ENCODE results near the gene EFEMP1. TPM values are rescaled to one million over a fixed set of nuclear protein-coding genes. Genes with fewer than 3 reads are reported as not detected.

The EFEMP1 gene
- total RNA-seq, 1 experiment from 2014 or later: not detected

GRCh38 chr2:55951533-55951932 is 28.0 kb upstream of the EFEMP1 start:
- Mint-ChIP-seq H3K27me3 (ENCODE audit: insufficient read depth, unreplicated experiment) (no peaks in the 10 kb centered on the region), H3K27ac (ENCODE audit: unreplicated experiment) (no peak overlapping the region), H3K4me3 (ENCODE audit: unreplicated experiment) (no peak overlapping the region), H3K4me1 (ENCODE audit: low read depth, unreplicated experiment) (peaks cover 8% of the 10 kb centered on the region), H3K36me3 (ENCODE audit: insufficient read depth, unreplicated experiment) (no peaks in the 10 kb centered on the region), H3K9me3 (ENCODE audit: unreplicated experiment) (no peaks in the 10 kb centered on the region)
- intact Hi-C loops (cut with micrococcal nuclease; ENCODE audit: unreplicated experiment): no loop called here
- TF ChIP-seq CTCF (IDR thresholded peaks at IDR 0.05; ENCODE audit: insufficient read depth in 1 of 2, low read depth in 1 of 2, low read length in 1 of 2, severe bottlenecking in 1 of 2, unreplicated experiment in 1 of 2): no peak
- H3K4me1 ChIP-seq: peaks cover 7% of the 10 kb centered on the region; the same call in 1 of the 2 replicates
- no peak overlapping the region for H3K4me3 ChIP-seq (ENCODE audit: low read depth, low read length)
- no peak for DNase-seq
- POLR2A ChIA-PET: no interaction called here
- CTCF ChIA-PET: interaction anchor here (0.6 kb wide), 1 partner anchor 23 kb away, joined by 3 read pairs; no protein-coding TSS in a partner anchor
- BruUV-seq (replicated peaks): no TSS peak
- H3K9me3 ChIP-seq: no peaks in the 10 kb centered on the region
- H3K27me3 ChIP-seq (replicated peaks; ENCODE audit: control insufficient read depth, insufficient read depth, low read length): no peaks in the 10 kb centered on the region
- no peaks in the 10 kb centered on the region for H3K36me3 ChIP-seq (ENCODE audit: control insufficient read depth, insufficient read depth, low read length)

GRCh38 chr2:55949613-55950012 is 26.0 kb upstream of the EFEMP1 start:
- H3K4me3 ChIP-seq (ENCODE audit: low read depth, low read length): no peak overlapping the region
- DNase-seq: no peak
- no peaks in the 10 kb centered on the region for H3K27me3 ChIP-seq (replicated peaks; ENCODE audit: control insufficient read depth, insufficient read depth, low read length)
- H3K4me1 ChIP-seq: peaks cover 7% of the 10 kb centered on the region; the same call in 1 of the 2 replicates
- H3K9me3 Mint-ChIP-seq (ENCODE audit: unreplicated experiment): peaks cover 11% of the 10 kb centered on the region
- H3K36me3 Mint-ChIP-seq (ENCODE audit: insufficient read depth, unreplicated experiment): no peaks in the 10 kb centered on the region
- H3K27me3 Mint-ChIP-seq (ENCODE audit: insufficient read depth, unreplicated experiment): no peaks in the 10 kb centered on the region
- H3K36me3 ChIP-seq (ENCODE audit: control insufficient read depth, insufficient read depth, low read length): no peaks in the 10 kb centered on the region
- POLR2A ChIA-PET: no interaction called here
- no peak overlapping the region for H3K4me3 Mint-ChIP-seq (ENCODE audit: unreplicated experiment)
- CTCF ChIA-PET: no interaction called here
- intact Hi-C loops (cut with micrococcal nuclease; ENCODE audit: unreplicated experiment): no loop called here
- H3K9me3 ChIP-seq: no peaks in the 10 kb centered on the region; the same call in 1 of the 2 replicates
- no peak for TF ChIP-seq CTCF (IDR thresholded peaks at IDR 0.05; ENCODE audit: insufficient read depth in 1 of 2, low read depth in 1 of 2, low read length in 1 of 2, severe bottlenecking in 1 of 2, unreplicated experiment in 1 of 2)
- H3K27ac Mint-ChIP-seq (ENCODE audit: unreplicated experiment): no peak overlapping the region
- BruUV-seq (replicated peaks): no TSS peak
- H3K4me1 Mint-ChIP-seq (ENCODE audit: low read depth, unreplicated experiment): peaks cover 8% of the 10 kb centered on the region

- POLR2A ChIA-PET: no interaction called here
- Mint-ChIP-seq H3K4me3 (ENCODE audit: unreplicated experiment) (no peak overlapping the region), H3K27me3 (ENCODE audit: insufficient read depth, unreplicated experiment) (no peaks in the 10 kb centered on the region), H3K4me1 (ENCODE audit: low read depth, unreplicated experiment) (peaks cover 8% of the 10 kb centered on the region), H3K27ac (ENCODE audit: unreplicated experiment) (no peak overlapping the region), H3K36me3 (ENCODE audit: insufficient read depth, unreplicated experiment) (no peaks in the 10 kb centered on the region), H3K9me3 (ENCODE audit: unreplicated experiment) (peaks cover 11% of the 10 kb centered on the region)
- Histone ChIP-seq H3K9me3 (no peaks in the 10 kb centered on the region; the same call in 1 of the 2 replicates), H3K27me3 (replicated peaks; ENCODE audit: control insufficient read depth, insufficient read depth, low read length) (no peaks in the 10 kb centered on the region), H3K36me3 (ENCODE audit: control insufficient read depth, insufficient read depth, low read length) (no peaks in the 10 kb centered on the region), H3K4me1 (peaks cover 7% of the 10 kb centered on the region; the same call in 1 of the 2 replicates), H3K4me3 (ENCODE audit: low read depth, low read length) (no peak overlapping the region)
- CTCF ChIA-PET: no interaction called here
- no peak for DNase-seq
- TF ChIP-seq CTCF (IDR thresholded peaks at IDR 0.05; ENCODE audit: insufficient read depth in 1 of 2, low read depth in 1 of 2, low read length in 1 of 2, severe bottlenecking in 1 of 2, unreplicated experiment in 1 of 2): no peak
- intact Hi-C loops (cut with micrococcal nuclease; ENCODE audit: unreplicated experiment): no loop called here
- no TSS peak for BruUV-seq (replicated peaks)
Measured at GRCh38 chr2:55949211-55949610, 25.6 kb upstream of the EFEMP1 start.
